HepG2 (cell line): ENCODE results near the gene METTL6. TPM values are rescaled to one million over a fixed set of nuclear protein-coding genes. Genes with fewer than 3 reads are reported as not detected.

Experiments used
- AKNA ChIP-seq: sonication (generic); formaldehyde crosslinking; IDR thresholded peaks from 2 replicates; pipeline ENCODE4 v1.4.0; 2020; ENCODE audit warnings: missing genetic modification reagents, borderline replicate concordance
- CBFB ChIP-seq: sonication (generic); formaldehyde crosslinking; IDR thresholded peaks from 2 replicates; pipeline ENCODE4 v1.4.0; 2020; ENCODE audit warnings: missing genetic modification reagents
- CEBPG ChIP-seq: IDR thresholded peaks from 2 replicates; pipeline ENCODE4 v1.6.1; 2016
- FOXA3 ChIP-seq: IDR thresholded peaks from 2 replicates; pipeline ENCODE4 v1.6.1; 2016; ENCODE audit warnings: missing genetic modification reagents, missing compliant biosample characterization
- MTA3 ChIP-seq: sonication (generic); formaldehyde crosslinking; IDR thresholded peaks from 2 replicates; pipeline ENCODE4 v1.4.0; 2020; ENCODE audit warnings: missing genetic modification reagents
- MXI1 ChIP-seq: IDR thresholded peaks from 3 replicates; pipeline ENCODE4 v1.6.1; 2012; ENCODE audit warnings: low read depth, low read length, inconsistent platforms, borderline replicate concordance
- NFAT5 ChIP-seq: sonication (generic); formaldehyde crosslinking; IDR thresholded peaks from 2 replicates; pipeline ENCODE4 v1.4.0; 2020; ENCODE audit warnings: missing genetic modification reagents
- REPIN1 ChIP-seq: sonication (generic); formaldehyde crosslinking; IDR thresholded peaks from 2 replicates; pipeline ENCODE4 v1.8.0; 2022; ENCODE audit warnings: missing genetic modification reagents, low read depth, mild to moderate bottlenecking, borderline replicate concordance
- SMAD1 ChIP-seq: sonication (generic); formaldehyde crosslinking; IDR thresholded peaks from 2 replicates; pipeline ENCODE4 v1.4.0; 2020; ENCODE audit warnings: missing genetic modification reagents, low read depth, mild to moderate bottlenecking, borderline replicate concordance
- SMC3 ChIP-seq: IDR thresholded peaks from 2 replicates; pipeline ENCODE4 v1.6.1; 2011; ENCODE audit warnings: low read length, improper control_type of control experiment
- ZBED4 ChIP-seq: sonication (generic); formaldehyde crosslinking; IDR thresholded peaks from 2 replicates; pipeline ENCODE4 v1.4.0; 2020; ENCODE audit warnings: missing genetic modification reagents, borderline replicate concordance
- ZBTB26 ChIP-seq: IDR thresholded peaks from 2 replicates; pipeline ENCODE4 v1.6.1; 2016; ENCODE audit warnings: missing compliant biosample characterization, missing genetic modification reagents, borderline replicate concordance
- ZFY ChIP-seq: sonication (generic); formaldehyde crosslinking; IDR thresholded peaks from 2 replicates; pipeline ENCODE4 v1.4.0; 2020; ENCODE audit warnings: missing genetic modification reagents
- ZNF766 ChIP-seq: sonication (generic); formaldehyde crosslinking; IDR thresholded peaks from 2 replicates; pipeline ENCODE4 v1.5.0; 2020; ENCODE audit warnings: missing genetic modification reagents, borderline replicate concordance
- polyA plus RNA-seq, 8 experiments: library from polyadenylated mRNA; depleted of rRNA in 3 of 8; stranded (reverse) in 7 of 8; unstranded in 1 of 8; fragments of >200 nt; fragmentation: Illumina TruSeq in 4 of 8; extraction: Trizol in 4 of 8; gene quantifications; 2 replicates each; pipeline versions ENCODE4 v1.2.1 to v1.2.3, GENCODE V29; 2011 to 2016; ENCODE audit warnings: low read depth in 4 of 8, missing spikeins in 1 of 8, mixed read lengths in 1 of 8; ENCODE audit not compliant: insufficient read depth in 1 of 8
- total RNA-seq, 5 experiments: library from RNA; depleted of rRNA; stranded (reverse); fragments of >200 nt; fragmentation: Illumina TruSeq; extraction: Trizol; gene quantifications; 2 replicates each; pipeline ENCODE4 v1.2.3, GENCODE V29; 2016; ENCODE audit warnings: low read depth in 1 of 5

METTL6 gene
- total and polyA plus RNA-seq, 2 of the 13 experiments (the other 11 are each of a cell fraction or from before 2014, with no cell fraction given) = 17.2 to 29.4 TPM

GRCh38 chr3:15427182-15427880 lies at the start of gene METTL6, which contains the start of gene EAF1 (continued):
- TF ChIP-seq AKNA (peak; percentile 42; the same call in 1 of the 2 replicates), CEBPG (CRISPR knock-in tag) (no peak), MXI1 (peak; percentile 44; the same call in 1 of the 3 replicates), ZBED4 (CRISPR knock-in tag) (no peak), REPIN1 (CRISPR knock-in tag) (peak; percentile 48; the same call in 1 of the 2 replicates), SMC3 (no peak), NFAT5 (CRISPR knock-in tag) (no peak), MTA3 (CRISPR knock-in tag) (no peak), FOXA3 (no peak), SMAD1 (CRISPR knock-in tag) (no peak), CBFB (CRISPR knock-in tag) (no peak), ZBTB26 (CRISPR knock-in tag) (no peak), ZNF766 (CRISPR knock-in tag) (0 out of 2 replicates have a peak, but pooled peaks have one; percentile 51), ZFY (CRISPR knock-in tag) (peak; percentile 80)
